CD4-positive, alpha-beta T cell (primary cell): ENCODE results near the gene STARD13. TPM values are rescaled to one million over a fixed set of nuclear protein-coding genes. Genes with fewer than 3 reads are reported as not detected.

Experiments
- ATAC-seq: fragments of 200-7000 bp; cut with Tn5 transposase; one replicate; pipeline ENCODE4 v1.10.0; 2022; ENCODE audit warnings: mild to moderate bottlenecking; ENCODE audit not compliant: poor library complexity
- CTCF ChIA-PET: fragments of 350-600 bp; sonication (Branson Sonifier 250); formaldehyde crosslinking; loops from one replicate; lab custom pipeline; 2021; ENCODE audit warnings: antibody characterized with exemption, inconsistent platforms; lab: Charles Lee
- POLR2A ChIA-PET: fragments of 350-600 bp; sonication (Branson Sonifier 250); formaldehyde crosslinking; loops from one replicate; lab custom pipeline; 2021; ENCODE audit warnings: antibody characterized with exemption, inconsistent platforms; lab: Charles Lee
- DNase-seq, 14 experiments: peaks; one replicate each; pipeline ENCODE4 v3.0.0-alpha.2; 2013 to 2020; ENCODE audit warnings: mixed read lengths in 2 of 14
- H3K27ac ChIP-seq, 2 donors: one replicate each; pipeline versions ENCODE4 v1.5.1 to v1.7.0; 2013; ENCODE audit warnings: low read length in 2 of 2, low read depth in 1 of 2, mild to moderate bottlenecking in 1 of 2
- H3K27me3 ChIP-seq, 2 experiments: 1 replicate in 1 of 2; 2 replicates in 1 of 2; pipeline versions ENCODE4 v1.6.1 to v1.7.0; 2013; ENCODE audit warnings: low read length in 2 of 2, control low read depth in 1 of 2, mild to moderate bottlenecking in 1 of 2, moderate library complexity in 1 of 2; ENCODE audit not compliant: insufficient read depth in 2 of 2, control insufficient read depth in 1 of 2
- H3K36me3 ChIP-seq: one replicate; pipeline ENCODE4 v1.6.1; 2013; ENCODE audit warnings: low read length, control low read depth; ENCODE audit not compliant: insufficient read depth
- H3K4me1 ChIP-seq: one replicate; pipeline ENCODE4 v1.6.1; 2013; ENCODE audit warnings: low read length, control low read depth; ENCODE audit not compliant: insufficient read depth
- H3K4me3 ChIP-seq: one replicate; pipeline ENCODE4 v1.5.1; 2013; ENCODE audit warnings: mild to moderate bottlenecking, low read length, moderate library complexity
- H3K9me3 ChIP-seq, 2 experiments: 1 replicate in 1 of 2; 2 replicates in 1 of 2; pipeline versions ENCODE4 v1.6.1 to v1.7.0; 2013; ENCODE audit warnings: low read length in 2 of 2, mild to moderate bottlenecking in 2 of 2, control low read depth in 1 of 2, moderate library complexity in 1 of 2; ENCODE audit not compliant: control insufficient read depth in 1 of 2, insufficient read depth in 1 of 2
- H3K27ac Mint-ChIP-seq: one replicate; pipeline ENCODE4 v1.8.0; 2020; ENCODE audit warnings: mixed read lengths
- H3K27me3 Mint-ChIP-seq: one replicate; pipeline ENCODE4 v1.8.0; 2021; ENCODE audit warnings: mixed read lengths
- H3K36me3 Mint-ChIP-seq: one replicate; pipeline ENCODE4 v1.8.0; 2021; ENCODE audit warnings: low read depth, mixed read lengths
- H3K4me1 Mint-ChIP-seq: one replicate; pipeline ENCODE4 v1.8.0; 2021; ENCODE audit warnings: low read depth, mixed read lengths
- H3K4me3 Mint-ChIP-seq: one replicate; pipeline ENCODE4 v1.8.0; 2020; ENCODE audit warnings: mild to moderate bottlenecking, mixed read lengths
- H3K9me3 Mint-ChIP-seq: one replicate; pipeline ENCODE4 v1.8.0; 2020; ENCODE audit warnings: mixed read lengths
- intact Hi-C, 2 experiments: fragments of 100-400 bp; cut with DNase I in 1 of 2; cut with micrococcal nuclease in 1 of 2; formaldehyde crosslinking; loops; one replicate each; pipeline versions ENCODE4 v1.15.1 to v1.9.0; 2023 to 2025; cut with DNase I, micrococcal nuclease
- total RNA-seq, 174 experiments: library from RNA in 2 of 174; stranded (reverse) in 2 of 174; gene quantifications; one replicate each; pipeline ENCODE4 v1.2.3 and lab custom pipeline; 2021 to 2026
- TF ChIP-seq, protein P1 (sequence below): fragments of 200-600 bp; IDR thresholded peaks from one replicate; pipeline ENCODE4 v1.8.0; 2022; ENCODE audit warnings: antibody characterized with exemption, mild to moderate bottlenecking

STARD13 gene
- total RNA-seq, 2 experiments from 2014 or later = not detected

DNA sequence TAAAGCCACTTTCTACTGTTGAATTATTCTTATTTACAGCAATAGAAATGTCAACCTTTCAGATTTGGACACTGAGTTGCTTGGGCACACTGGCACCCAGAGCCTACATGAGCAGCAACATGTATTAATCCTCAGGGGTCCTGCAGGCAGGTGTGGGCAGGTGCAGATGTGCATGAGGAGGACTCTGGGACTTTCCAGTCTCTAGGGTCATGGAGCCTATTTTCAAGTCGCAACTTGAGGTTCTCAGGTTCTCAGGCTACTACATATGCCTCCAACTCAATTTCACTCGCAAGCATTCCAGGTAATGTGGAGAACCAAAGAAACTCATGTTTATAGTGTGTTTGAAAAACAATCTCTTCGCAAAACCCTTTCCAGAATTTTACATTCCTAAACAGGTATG, 73.2 kb downstream of the STARD13 start:
- Histone ChIP-seq H3K36me3 (no peaks in the 10 kb centered on the region), H3K27ac (no peak overlapping the region), H3K9me3 (no peaks in the 10 kb centered on the region), H3K4me1 (no peaks in the 10 kb centered on the region), H3K27me3 (peaks cover 0 to 4% of the 10 kb centered on the region in 2 experiments), H3K4me3 (no peak overlapping the region)
- intact Hi-C loops = no loop called here
- H3K27ac Mint-ChIP-seq = no peak overlapping the region
- CTCF ChIA-PET = no interaction called here
- DNase-seq = no peak
- no peaks in the 10 kb centered on the region for H3K36me3 Mint-ChIP-seq
- POLR2A ChIA-PET = no interaction called here
- H3K4me3 Mint-ChIP-seq = no peak overlapping the region
- peaks cover 8% of the 10 kb centered on the region for H3K27me3 Mint-ChIP-seq
- H3K4me1 Mint-ChIP-seq = peaks cover under 1% of the 10 kb centered on the region
- no peak for ATAC-seq
- TF ChIP-seq, protein P1, sequence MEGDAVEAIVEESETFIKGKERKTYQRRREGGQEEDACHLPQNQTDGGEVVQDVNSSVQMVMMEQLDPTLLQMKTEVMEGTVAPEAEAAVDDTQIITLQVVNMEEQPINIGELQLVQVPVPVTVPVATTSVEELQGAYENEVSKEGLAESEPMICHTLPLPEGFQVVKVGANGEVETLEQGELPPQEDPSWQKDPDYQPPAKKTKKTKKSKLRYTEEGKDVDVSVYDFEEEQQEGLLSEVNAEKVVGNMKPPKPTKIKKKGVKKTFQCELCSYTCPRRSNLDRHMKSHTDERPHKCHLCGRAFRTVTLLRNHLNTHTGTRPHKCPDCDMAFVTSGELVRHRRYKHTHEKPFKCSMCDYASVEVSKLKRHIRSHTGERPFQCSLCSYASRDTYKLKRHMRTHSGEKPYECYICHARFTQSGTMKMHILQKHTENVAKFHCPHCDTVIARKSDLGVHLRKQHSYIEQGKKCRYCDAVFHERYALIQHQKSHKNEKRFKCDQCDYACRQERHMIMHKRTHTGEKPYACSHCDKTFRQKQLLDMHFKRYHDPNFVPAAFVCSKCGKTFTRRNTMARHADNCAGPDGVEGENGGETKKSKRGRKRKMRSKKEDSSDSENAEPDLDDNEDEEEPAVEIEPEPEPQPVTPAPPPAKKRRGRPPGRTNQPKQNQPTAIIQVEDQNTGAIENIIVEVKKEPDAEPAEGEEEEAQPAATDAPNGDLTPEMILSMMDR = no peak
- H3K9me3 Mint-ChIP-seq = no peaks in the 10 kb centered on the region

DNA sequence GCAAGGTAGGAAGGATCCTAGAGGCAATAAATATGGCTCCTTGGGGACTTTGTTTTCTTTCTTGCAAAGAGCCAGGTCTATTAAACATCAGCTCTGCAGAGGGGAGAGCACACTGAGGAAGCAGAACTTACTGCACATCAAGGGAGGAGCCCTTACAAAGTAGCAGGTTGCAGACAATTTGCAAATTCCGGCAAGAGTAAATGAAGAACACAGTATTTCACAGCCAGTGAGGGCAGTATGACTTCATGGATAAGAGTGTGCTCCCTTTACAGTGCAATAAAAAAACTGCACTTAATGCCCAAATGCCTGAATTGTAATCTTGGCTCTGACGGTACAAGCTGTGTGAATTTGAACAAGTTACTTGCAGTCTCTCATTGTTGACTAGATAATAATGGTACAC, 75.5 kb downstream of the STARD13 start:
- ChIA-PET POLR2A (no interaction called here), CTCF (no interaction called here)
- TF ChIP-seq, protein P1 = no peak
- Histone ChIP-seq H3K36me3 (no peaks in the 10 kb centered on the region), H3K27ac (no peak overlapping the region), H3K9me3 (no peaks in the 10 kb centered on the region), H3K4me3 (no peak overlapping the region), H3K4me1 (no peaks in the 10 kb centered on the region), H3K27me3 (peaks cover 0 to 4% of the 10 kb centered on the region in 2 experiments)
- Mint-ChIP-seq H3K36me3 (no peaks in the 10 kb centered on the region), H3K9me3 (no peaks in the 10 kb centered on the region), H3K27ac (no peak overlapping the region), H3K4me3 (no peak overlapping the region), H3K4me1 (peaks cover 18% of the 10 kb centered on the region), H3K27me3 (peaks cover 13% of the 10 kb centered on the region)
- ATAC-seq (no peak), DNase-seq (no peak)
- intact Hi-C loops = no loop called here

DNA sequence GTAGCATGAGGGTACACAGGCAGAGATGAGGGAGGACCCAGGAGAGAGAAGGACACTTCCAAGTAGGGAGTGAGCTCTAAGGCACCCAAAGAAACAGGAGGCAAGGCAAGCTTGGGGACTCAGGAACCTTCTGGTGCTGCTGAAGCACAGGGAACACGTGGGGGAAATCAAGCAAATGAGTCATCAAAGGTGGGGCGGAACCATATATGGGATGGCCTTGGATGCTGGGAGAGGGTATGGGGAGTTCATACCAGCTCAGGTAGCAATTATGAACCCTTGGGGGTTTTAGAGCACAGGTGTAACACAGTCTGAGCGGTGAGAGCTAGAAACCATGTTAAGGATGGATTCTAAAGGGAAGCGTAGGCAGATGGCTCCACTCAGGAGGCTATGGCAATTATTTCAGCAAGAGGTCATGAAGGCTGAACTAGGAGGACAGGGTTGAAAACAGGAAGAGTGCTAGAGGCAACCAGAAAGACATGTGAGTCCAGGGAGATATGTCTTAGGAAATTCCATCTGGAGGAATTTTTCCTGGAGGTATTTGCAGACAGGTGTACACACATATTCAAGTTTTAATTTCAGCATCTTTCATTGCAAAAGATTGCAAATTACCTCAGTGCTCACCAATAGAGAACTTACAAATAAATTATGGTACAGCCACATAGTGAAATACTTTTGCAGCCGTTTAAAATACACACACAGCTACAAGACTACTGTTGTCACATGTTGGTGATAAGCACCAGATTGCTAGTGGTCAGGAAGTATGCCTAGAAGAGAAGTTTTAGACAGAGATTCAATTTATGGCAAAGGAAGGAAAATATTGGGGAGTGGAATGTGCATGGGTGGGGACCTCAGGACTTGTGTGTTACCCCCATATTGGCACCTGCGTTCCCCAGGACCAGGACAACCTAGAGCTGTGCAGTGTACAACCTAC, 77.0 kb downstream of the STARD13 start:
- Mint-ChIP-seq H3K4me1 (peaks cover 30% of the 10 kb centered on the region), H3K9me3 (no peaks in the 10 kb centered on the region), H3K27ac (no peak overlapping the region), H3K4me3 (no peak overlapping the region), H3K36me3 (no peaks in the 10 kb centered on the region), H3K27me3 (peaks cover 13% of the 10 kb centered on the region)
- no peak overlapping the region for H3K27ac ChIP-seq
- H3K4me3 ChIP-seq = no peak overlapping the region
- ChIA-PET POLR2A (no interaction called here), CTCF (no interaction called here)
- TF ChIP-seq, protein P1 = no peak
- DNase-seq = no peak
- intact Hi-C loops = no loop called here
- no peaks in the 10 kb centered on the region for H3K9me3 ChIP-seq
- no peaks in the 10 kb centered on the region for H3K36me3 ChIP-seq
- H3K4me1 ChIP-seq = no peaks in the 10 kb centered on the region
- peaks cover 0 to 4% of the 10 kb centered on the region in 2 experiments for H3K27me3 ChIP-seq
- no peak for ATAC-seq
